Memory B cell (primary cell): ENCODE measurements around the gene SMIM32.

Experiments used
- ATAC-seq: fragments of 150-1000 bp; cut with Tn5 transposase; 2 replicates; pipeline ENCODE4 v1.10.0; 2021; ENCODE audit warnings: low read depth, mild to moderate bottlenecking, moderate library complexity
- DNase-seq, 2 donors: peaks; one replicate each; pipeline ENCODE4 v3.0.0; 2022; ENCODE audit warnings: low spot score in 2 of 2
- H3K27ac Mint-ChIP-seq: one replicate; pipeline ENCODE4 v1.8.0; 2022; ENCODE audit warnings: mild to moderate bottlenecking, moderate library complexity, mixed read lengths
- H3K27me3 Mint-ChIP-seq: one replicate; pipeline ENCODE4 v1.8.0; 2022; ENCODE audit warnings: mixed read lengths
- H3K36me3 Mint-ChIP-seq: one replicate; pipeline ENCODE4 v1.8.0; 2022; ENCODE audit warnings: mild to moderate bottlenecking, mixed read lengths
- H3K4me1 Mint-ChIP-seq: one replicate; pipeline ENCODE4 v1.8.0; 2022; ENCODE audit warnings: mixed read lengths
- H3K4me3 Mint-ChIP-seq: one replicate; pipeline ENCODE4 v1.8.0; 2022; ENCODE audit warnings: mild to moderate bottlenecking, moderate library complexity, mixed read lengths
- H3K9me3 Mint-ChIP-seq: one replicate; pipeline ENCODE4 v1.8.0; 2022; ENCODE audit warnings: mixed read lengths

Gene SMIM32

DNA sequence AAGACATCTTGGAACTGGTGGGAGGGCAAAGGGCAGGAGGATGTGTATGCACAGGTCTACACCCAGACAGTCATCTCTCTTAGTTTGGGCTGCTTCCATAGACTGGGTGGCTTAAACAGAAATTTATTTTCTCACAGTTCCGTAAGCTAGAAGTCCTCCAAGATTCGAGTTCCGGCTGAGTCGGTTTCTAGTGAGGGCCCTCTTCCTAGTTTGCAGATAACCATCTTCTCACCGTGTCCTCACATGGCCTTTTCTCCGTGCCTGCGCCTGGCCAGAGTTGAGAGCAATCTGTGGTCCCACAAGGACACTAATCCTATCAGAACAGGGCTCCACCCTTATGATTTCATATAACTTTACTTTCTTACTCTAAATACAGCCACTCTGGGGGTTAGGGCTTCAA, 4.1 kb downstream of the SMIM32 start:
- Mint-ChIP-seq H3K36me3 (peaks cover 26% of the 10 kb centered on the region), H3K4me3 (no peak overlapping the region), H3K27ac (no peak overlapping the region), H3K4me1 (no peaks in the 10 kb centered on the region), H3K27me3 (peaks cover 9% of the 10 kb centered on the region), H3K9me3 (no peaks in the 10 kb centered on the region)
- ATAC-seq (no peak), DNase-seq (no peak)

DNA sequence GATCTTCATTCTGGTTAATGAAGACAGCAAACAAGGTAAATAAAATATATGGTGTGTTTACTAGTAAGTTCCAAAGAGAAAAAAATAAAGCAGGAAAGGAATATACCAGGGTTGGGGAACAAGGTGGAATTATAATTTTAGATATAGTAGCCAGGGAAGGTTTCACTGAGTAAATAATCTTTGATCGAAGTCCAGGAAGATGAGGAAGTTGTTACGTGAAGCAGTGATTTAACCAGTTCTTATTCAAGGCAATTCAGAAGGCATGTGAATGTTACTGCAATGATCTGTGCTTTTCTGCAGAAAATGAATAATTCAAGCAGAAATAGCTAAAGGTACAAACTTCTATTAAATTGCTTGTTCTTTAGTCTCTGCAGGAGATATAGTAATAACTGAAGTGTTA, 6.2 kb downstream of the SMIM32 start:
- ATAC-seq, result no peak
- Mint-ChIP-seq H3K4me3 (no peak overlapping the region), H3K4me1 (no peaks in the 10 kb centered on the region), H3K9me3 (no peaks in the 10 kb centered on the region), H3K27ac (no peak overlapping the region), H3K36me3 (peaks cover 26% of the 10 kb centered on the region), H3K27me3 (peaks cover 3% of the 10 kb centered on the region)
- DNase-seq, result no peak

DNA sequence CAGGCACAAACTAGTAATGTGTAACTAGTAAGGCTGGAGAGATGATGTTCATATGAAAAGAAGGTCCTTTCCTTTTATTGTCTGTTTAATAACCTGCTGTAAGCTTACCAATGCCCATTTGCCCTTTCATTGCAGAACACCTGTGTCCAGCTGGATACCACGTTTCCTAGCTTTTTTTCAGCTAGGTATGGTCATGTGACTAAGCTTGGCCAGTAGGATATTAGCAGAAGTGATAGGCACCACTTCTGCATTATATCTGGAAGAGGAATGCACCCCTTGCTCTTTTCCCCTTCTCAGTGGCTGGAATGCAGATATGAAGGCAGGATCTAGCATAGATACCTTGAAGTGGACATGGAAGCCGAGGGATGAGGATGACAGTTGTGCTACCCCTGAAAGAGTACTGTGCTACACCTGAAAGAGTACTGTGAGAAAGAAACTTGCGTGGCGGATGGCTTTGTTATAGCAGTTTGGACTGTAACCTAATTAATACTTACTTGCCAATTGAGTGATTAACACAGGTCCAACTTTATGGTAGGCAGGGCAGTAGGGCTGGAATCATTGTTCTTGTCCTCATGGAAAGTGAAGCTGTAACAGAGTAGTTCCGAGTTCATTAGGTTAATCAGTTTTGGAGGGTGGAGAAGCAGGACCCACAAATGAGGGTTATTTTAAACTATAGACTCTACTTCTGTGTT, 6.8 kb downstream of the SMIM32 start:
- ATAC-seq (no peak), DNase-seq (no peak)
- no peaks in the 10 kb centered on the region for H3K4me1 Mint-ChIP-seq
- H3K27me3 Mint-ChIP-seq, result no peaks in the 10 kb centered on the region
- no peak overlapping the region for H3K4me3 Mint-ChIP-seq
- H3K27ac Mint-ChIP-seq, result no peak overlapping the region
- peaks cover 26% of the 10 kb centered on the region for H3K36me3 Mint-ChIP-seq
- no peaks in the 10 kb centered on the region for H3K9me3 Mint-ChIP-seq

DNA sequence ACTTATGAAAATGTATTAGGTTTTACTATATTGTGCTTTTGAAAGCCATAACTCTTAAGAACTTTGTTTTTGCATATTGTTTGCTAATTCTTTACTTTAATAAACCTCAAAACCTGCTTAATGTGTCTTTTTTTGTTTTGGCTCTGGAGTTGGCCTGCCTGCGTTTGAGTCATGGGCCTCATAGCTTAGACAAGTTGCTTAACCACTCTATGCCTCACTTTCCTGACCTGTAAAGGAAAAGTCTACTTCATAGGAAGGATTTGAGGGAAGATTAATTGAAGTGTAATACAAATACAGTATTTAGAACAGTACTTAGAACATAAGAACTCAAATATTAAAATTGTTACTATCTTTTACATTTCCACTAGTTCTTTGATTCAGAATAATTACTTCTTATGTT, 10.3 kb downstream of the SMIM32 start:
- Mint-ChIP-seq H3K9me3 (no peaks in the 10 kb centered on the region), H3K36me3 (peaks cover 23% of the 10 kb centered on the region), H3K27me3 (no peaks in the 10 kb centered on the region), H3K4me3 (no peak overlapping the region), H3K4me1 (no peaks in the 10 kb centered on the region), H3K27ac (no peak overlapping the region)
- ATAC-seq (no peak), DNase-seq (no peak)

DNA sequence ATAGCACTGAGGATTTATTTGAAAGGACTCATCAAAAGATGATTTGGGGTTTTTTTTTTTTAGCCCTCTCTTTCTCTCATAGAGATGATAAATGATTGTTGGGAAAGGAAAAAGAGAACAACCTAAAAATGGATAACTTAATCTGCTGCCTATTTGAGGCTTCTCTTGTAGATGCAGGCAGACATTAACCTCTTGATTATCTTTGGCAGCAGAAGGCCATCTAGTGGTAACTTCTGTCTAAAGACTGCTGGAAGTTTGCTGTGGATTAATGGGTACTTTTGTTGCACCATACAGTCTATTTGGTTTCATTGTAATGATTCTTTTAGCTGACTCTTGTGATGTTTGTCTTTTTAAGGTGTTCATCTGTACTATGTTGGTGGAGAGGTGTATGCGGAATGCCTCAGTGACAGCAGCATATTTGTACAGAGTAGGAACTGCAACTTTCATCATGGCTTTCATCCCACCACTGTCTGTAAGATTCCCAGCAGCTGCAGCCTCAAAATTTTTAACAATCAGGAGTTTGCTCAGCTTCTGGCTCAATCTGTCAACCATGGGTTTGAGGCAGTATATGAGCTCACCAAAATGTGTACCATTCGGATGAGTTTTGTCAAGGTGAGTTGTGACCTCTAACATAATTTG, 18.8 kb downstream of the SMIM32 start:
- Mint-ChIP-seq H3K4me3 (no peak overlapping the region), H3K4me1 (no peaks in the 10 kb centered on the region), H3K9me3 (no peaks in the 10 kb centered on the region), H3K36me3 (peaks cover 34% of the 10 kb centered on the region), H3K27ac (no peak overlapping the region), H3K27me3 (no peaks in the 10 kb centered on the region)
- ATAC-seq, result no peak
- no peak for DNase-seq

DNA sequence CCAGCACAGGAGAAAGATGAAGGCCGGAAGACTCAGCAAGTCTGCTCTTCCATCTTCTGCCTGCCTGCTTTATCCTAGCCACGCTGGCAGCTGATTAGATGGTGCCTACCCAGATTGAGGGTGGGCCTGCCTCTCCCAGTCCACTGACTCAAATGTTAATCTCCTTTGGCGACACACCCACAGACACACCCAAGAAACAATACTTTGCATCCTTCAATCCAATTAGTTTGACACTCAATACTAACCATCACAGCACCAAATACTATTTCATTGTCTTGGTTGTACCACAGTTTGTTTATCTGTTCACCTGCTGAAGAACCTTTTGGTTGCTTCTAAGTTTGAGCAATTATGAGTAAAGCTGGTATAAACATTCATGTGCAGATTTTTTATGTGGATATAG, 23.7 kb downstream of the SMIM32 start:
- DNase-seq, result no peak
- peaks cover 36% of the 10 kb centered on the region for H3K36me3 Mint-ChIP-seq

DNA sequence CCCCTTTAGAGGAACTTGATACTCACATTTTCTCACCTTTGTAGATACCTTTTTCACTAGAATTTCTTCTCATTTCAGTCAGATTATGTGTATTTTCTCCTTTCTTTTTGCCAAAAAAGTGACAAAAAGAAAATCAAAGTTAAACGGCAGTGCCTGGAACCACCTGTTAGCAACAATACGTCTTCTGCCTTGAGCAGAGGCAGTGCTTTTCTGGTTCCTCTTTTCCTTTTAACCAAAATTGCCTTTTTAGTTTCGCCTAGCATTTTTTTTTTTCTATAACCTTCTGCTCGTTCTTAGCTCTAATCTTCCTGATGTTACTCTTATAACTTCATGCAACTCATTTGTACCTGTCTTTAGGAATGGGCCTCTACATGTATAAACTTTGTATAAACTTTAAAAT, 26.1 kb downstream of the SMIM32 start:
- ATAC-seq (peak; percentile 55), DNase-seq (no peak)
- Mint-ChIP-seq H3K27ac (peak overlapping the region; percentile 78), H3K36me3 (peaks cover 26% of the 10 kb centered on the region), H3K4me1 (peaks cover 7% of the 10 kb centered on the region), H3K9me3 (no peaks in the 10 kb centered on the region), H3K4me3 (peak overlapping the region; percentile 18), H3K27me3 (no peaks in the 10 kb centered on the region)

More for the DNA sequence above, 23.7 kb downstream of the SMIM32 start:
- ATAC-seq, result no peak
- Mint-ChIP-seq H3K9me3 (no peaks in the 10 kb centered on the region), H3K27ac (no peak overlapping the region), H3K4me1 (peaks cover 7% of the 10 kb centered on the region), H3K27me3 (no peaks in the 10 kb centered on the region), H3K4me3 (no peak overlapping the region)

DNA sequence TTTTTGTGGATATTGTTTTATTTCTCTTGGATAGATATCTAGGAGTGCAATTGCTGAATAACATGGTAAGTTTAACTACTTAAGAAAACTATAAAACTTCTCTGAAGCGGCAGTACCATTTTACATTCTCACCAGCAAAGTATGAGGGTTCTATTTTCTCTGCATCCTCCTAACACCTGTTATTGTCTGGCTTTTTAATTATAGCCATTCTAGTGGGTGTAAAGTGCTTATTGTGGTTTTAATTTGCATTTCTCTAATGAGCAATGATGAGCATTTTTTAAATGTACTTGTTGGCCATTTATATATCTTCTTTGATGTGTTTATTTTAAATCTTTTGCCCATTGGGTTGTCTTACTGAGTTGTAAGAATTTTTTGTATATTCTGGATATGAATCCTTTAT, 28.7 kb downstream of the SMIM32 start:
- no peaks in the 10 kb centered on the region for H3K9me3 Mint-ChIP-seq
- ATAC-seq (no peak), DNase-seq (no peak)
- H3K4me3 Mint-ChIP-seq, result no peak overlapping the region
- no peak overlapping the region for H3K27ac Mint-ChIP-seq
- no peaks in the 10 kb centered on the region for H3K27me3 Mint-ChIP-seq
- peaks cover 16% of the 10 kb centered on the region for H3K36me3 Mint-ChIP-seq
- H3K4me1 Mint-ChIP-seq, result peaks cover 7% of the 10 kb centered on the region

DNA sequence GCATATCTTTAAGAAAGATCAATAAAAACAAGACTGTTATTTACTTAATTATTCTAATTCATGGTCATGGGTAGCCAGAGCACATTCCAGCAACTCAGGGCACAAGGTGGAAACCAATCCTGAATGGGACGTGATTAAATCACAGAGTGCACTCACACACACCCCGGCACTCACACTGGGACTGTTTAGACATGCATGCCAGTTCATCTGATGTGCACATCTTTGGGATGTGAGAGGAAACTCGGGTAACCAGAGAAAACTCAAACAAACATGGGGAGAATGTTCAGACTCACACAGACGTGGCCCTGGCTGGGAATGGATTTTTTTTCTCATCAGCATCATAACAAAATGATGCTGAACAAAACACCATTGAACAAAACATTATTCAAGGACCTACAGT, 31.0 kb downstream of the SMIM32 start:
- Mint-ChIP-seq H3K27me3 (no peaks in the 10 kb centered on the region), H3K27ac (no peak overlapping the region), H3K9me3 (no peaks in the 10 kb centered on the region), H3K4me1 (peaks cover 7% of the 10 kb centered on the region), H3K4me3 (no peak overlapping the region), H3K36me3 (peaks cover 14% of the 10 kb centered on the region)
- DNase-seq, result no peak
- no peak for ATAC-seq

DNA sequence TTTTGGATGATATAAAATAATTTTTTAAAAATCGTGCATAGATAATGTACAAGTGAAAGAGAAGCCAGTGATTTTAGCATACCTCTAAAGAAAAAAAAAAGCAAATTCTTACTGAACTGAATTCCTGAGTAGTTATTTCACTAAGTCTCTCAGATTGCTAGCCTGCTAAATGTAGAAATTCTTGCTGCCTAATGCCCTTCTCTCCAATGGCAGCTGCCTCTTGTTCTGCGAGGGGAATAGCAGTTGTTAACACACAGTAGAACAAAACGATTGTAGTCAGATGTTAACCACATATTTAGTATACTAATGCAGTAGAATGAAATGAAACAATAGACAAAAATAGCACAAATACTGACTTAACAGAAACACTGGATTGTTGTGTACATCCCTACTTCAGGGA, 33.5 kb downstream of the SMIM32 start:
- Mint-ChIP-seq H3K4me1 (peaks cover 11% of the 10 kb centered on the region), H3K27me3 (no peaks in the 10 kb centered on the region), H3K9me3 (no peaks in the 10 kb centered on the region), H3K4me3 (no peak overlapping the region), H3K36me3 (peaks cover 27% of the 10 kb centered on the region), H3K27ac (no peak overlapping the region)
- ATAC-seq (no peak), DNase-seq (no peak)

DNA sequence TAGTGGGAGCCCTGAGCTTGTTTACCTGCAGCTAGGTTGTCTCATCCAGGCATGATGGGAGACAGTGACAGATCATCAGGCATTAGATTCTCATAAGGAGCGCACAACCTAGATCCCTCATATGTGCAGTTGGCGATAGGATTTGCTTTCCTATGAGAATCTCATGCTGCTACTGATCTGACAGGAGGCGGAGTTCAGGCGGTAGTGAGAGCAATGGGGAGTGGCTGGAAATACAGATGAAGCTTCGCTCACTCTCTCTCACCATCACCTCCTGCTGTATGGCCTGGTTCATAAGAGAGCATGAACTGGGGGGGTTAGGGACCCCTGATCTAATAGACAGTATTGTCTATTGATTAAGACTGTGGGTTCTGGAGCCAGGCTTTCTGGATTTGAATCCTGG, 35.4 kb downstream of the SMIM32 start:
- H3K27ac Mint-ChIP-seq, result no peak overlapping the region
- DNase-seq (no peak), ATAC-seq (no peak)
- peaks cover 14% of the 10 kb centered on the region for H3K4me1 Mint-ChIP-seq
- no peaks in the 10 kb centered on the region for H3K27me3 Mint-ChIP-seq
- peaks cover 39% of the 10 kb centered on the region for H3K36me3 Mint-ChIP-seq
- H3K4me3 Mint-ChIP-seq, result no peak overlapping the region
- no peaks in the 10 kb centered on the region for H3K9me3 Mint-ChIP-seq

DNA sequence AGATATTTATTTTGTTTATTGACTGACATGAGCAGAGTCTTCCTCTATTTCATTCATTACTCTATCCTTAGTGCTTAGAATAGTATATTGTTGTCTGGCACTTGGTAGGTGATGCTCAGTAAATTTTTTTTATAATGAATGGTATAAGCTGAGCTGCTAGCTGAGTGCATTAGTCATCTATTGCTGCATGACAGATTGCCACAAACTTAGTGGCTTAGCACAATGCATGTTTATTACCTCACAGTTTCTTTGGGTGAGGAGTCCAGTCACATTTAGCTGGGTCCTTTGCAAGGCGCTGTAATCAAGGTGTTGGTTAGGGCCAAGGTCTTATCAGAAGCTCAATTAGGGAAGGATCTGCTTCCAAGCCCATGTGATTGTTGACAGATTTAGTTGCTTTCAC, 37.2 kb downstream of the SMIM32 start:
- Mint-ChIP-seq H3K4me3 (no peak overlapping the region), H3K9me3 (no peaks in the 10 kb centered on the region), H3K36me3 (peaks cover 43% of the 10 kb centered on the region), H3K27me3 (no peaks in the 10 kb centered on the region), H3K4me1 (peaks cover 16% of the 10 kb centered on the region), H3K27ac (no peak overlapping the region)
- DNase-seq, result no peak
- ATAC-seq, result no peak

DNA sequence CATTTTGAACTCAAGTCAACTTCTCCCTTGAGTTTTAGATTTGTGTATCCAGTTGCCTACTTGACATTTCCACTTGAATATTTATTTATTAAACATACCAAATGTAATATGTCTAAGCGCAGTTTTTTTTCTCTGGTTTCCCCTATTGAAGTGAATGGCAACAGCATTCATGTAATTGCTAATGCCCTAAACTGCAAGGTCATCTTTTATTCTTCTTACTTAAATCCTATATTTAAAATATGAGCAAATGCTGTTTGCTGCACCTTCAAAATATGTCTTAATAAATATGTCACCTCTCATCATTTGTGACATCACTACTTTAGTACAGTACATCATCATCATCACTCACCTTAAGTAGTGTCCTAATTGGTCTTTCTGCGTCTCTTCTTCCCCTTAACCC, 37.9 kb downstream of the SMIM32 start:
- no peak for ATAC-seq
- Mint-ChIP-seq H3K9me3 (no peaks in the 10 kb centered on the region), H3K4me1 (peaks cover 20% of the 10 kb centered on the region), H3K4me3 (no peak overlapping the region), H3K27me3 (no peaks in the 10 kb centered on the region), H3K36me3 (peaks cover 42% of the 10 kb centered on the region), H3K27ac (no peak overlapping the region)
- no peak for DNase-seq

DNA sequence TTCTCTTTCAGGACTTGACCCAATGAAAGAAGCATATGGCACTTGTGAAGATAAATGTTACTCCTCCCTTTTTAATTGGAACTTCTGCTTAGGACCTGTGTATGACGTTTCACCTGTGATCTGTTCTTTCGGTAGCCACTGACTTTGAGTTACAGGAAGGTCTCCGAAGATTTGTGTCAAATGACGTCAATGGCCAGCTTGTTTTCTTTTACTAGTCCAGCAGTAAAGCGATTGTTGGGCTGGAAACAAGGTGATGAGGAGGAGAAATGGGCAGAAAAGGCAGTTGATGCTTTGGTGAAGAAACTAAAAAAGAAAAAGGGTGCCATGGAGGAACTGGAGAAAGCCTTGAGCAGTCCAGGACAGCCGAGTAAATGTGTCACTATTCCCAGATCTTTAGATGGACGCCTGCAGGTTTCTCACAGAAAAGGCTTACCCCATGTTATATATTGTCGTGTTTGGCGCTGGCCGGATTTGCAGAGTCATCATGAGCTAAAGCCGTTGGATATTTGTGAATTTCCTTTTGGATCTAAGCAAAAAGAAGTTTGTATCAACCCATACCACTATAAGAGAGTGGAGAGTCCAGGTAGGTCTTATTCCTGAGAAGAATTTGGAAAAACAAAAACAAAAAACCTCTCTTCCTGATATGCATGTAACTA, 39.3 kb downstream of the SMIM32 start:
- Mint-ChIP-seq H3K36me3 (peaks cover 49% of the 10 kb centered on the region), H3K27ac (no peak overlapping the region), H3K4me1 (peaks cover 27% of the 10 kb centered on the region)

More for the DNA sequence above, 39.3 kb downstream of the SMIM32 start:
- Mint-ChIP-seq H3K27me3 (no peaks in the 10 kb centered on the region), H3K9me3 (no peaks in the 10 kb centered on the region), H3K4me3 (no peak overlapping the region)
- ATAC-seq, result no peak
- DNase-seq, result no peak
